Hepatocyte (in vitro differentiated cells): ENCODE data around the gene TTC28. TPM values are rescaled to one million over a fixed set of nuclear protein-coding genes. Genes with fewer than 3 reads are reported as not detected.

Experiments
- DNase-seq: peaks from one replicate; pipeline ENCODE4 v3.0.0-alpha.2; 2016; ENCODE audit warnings: low spot score
- H2AFZ ChIP-seq: fragments of 200-600 bp; sonication (generic); 2 replicates; pipeline ENCODE4 v1.6.0; 2016; ENCODE audit warnings: antibody characterized with exemption, mild to moderate bottlenecking
- H3K27ac ChIP-seq: fragments of 200-600 bp; sonication (generic); 2 replicates; pipeline ENCODE4 v1.5.1; 2016; ENCODE audit warnings: mild to moderate bottlenecking
- H3K27me3 ChIP-seq: fragments of 200-600 bp; sonication (generic); 2 replicates; pipeline ENCODE4 v1.6.1; 2016
- H3K36me3 ChIP-seq: fragments of 200-600 bp; sonication (generic); replicated peaks from 2 replicates; pipeline ENCODE4 v1.5.1; 2016; ENCODE audit warnings: low read depth; ENCODE audit not compliant: insufficient read depth
- H3K4me1 ChIP-seq: fragments of 200-600 bp; sonication (generic); 2 replicates; pipeline ENCODE4 v1.5.1; 2016; ENCODE audit warnings: mild to moderate bottlenecking, moderate library complexity; ENCODE audit not compliant: insufficient read depth
- H3K4me2 ChIP-seq: fragments of 200-600 bp; sonication (generic); 2 replicates; pipeline ENCODE4 v1.6.0; 2016
- H3K4me3 ChIP-seq: fragments of 200-600 bp; sonication (generic); 2 replicates; pipeline ENCODE4 v1.5.1; 2016; ENCODE audit warnings: mild to moderate bottlenecking
- H3K79me2 ChIP-seq: fragments of 200-600 bp; sonication (generic); 2 replicates; pipeline ENCODE4 v1.6.0; 2017; ENCODE audit warnings: mild to moderate bottlenecking
- H3K9me2 ChIP-seq: fragments of 200-600 bp; sonication (generic); replicated peaks from 2 replicates; pipeline ENCODE4 v1.6.0; 2017; ENCODE audit warnings: mild to moderate bottlenecking; ENCODE audit not compliant: insufficient read depth
- H3K9me3 ChIP-seq: fragments of 200-600 bp; sonication (generic); 2 replicates; pipeline ENCODE4 v1.5.1; 2016; ENCODE audit warnings: low read depth, mild to moderate bottlenecking
- H4K20me1 ChIP-seq: fragments of 200-600 bp; sonication (generic); 2 replicates; pipeline ENCODE4 v1.6.0; 2016; ENCODE audit warnings: mild to moderate bottlenecking; ENCODE audit not compliant: insufficient read depth, poor library complexity, severe bottlenecking
- CTCF ChIP-seq: fragments of 200-600 bp; sonication (generic); IDR thresholded peaks from 2 replicates; pipeline ENCODE4 v1.5.1; 2016; ENCODE audit warnings: antibody characterized with exemption, mild to moderate bottlenecking; ENCODE audit not compliant: poor library complexity
- EZH2 ChIP-seq: fragments of 200-600 bp; sonication (generic); IDR thresholded peaks from 2 replicates; pipeline ENCODE4 v1.6.1; 2016; ENCODE audit warnings: antibody characterized with exemption, mild to moderate bottlenecking, borderline replicate concordance
- EZH2phosphoT487 ChIP-seq: fragments of 200-600 bp; sonication (generic); IDR thresholded peaks from one replicate; pipeline ENCODE4 v1.6.1; 2018; ENCODE audit warnings: antibody characterized with exemption, mild to moderate bottlenecking, low read depth, moderate library complexity; ENCODE audit not compliant: unreplicated experiment, severe bottlenecking
- WGBS: methylation state at CpG from one replicate; pipeline ENCODE4 v1.1.6; 2016; ENCODE audit warnings: low lambda C conversion rate; ENCODE audit errors: missing lambda C conversion rate; 5-methylcytosine and 5-hydroxymethylcytosine counted together
- polyA plus RNA-seq: library from polyadenylated mRNA; unstranded; fragments of >200 nt; fragmentation: Nextera tagmentation; extraction: Ambion mirVana; gene quantifications from 2 replicates; pipeline ENCODE4 v1.2.1, GENCODE V29; 2016
- total RNA-seq: library from RNA; depleted of rRNA; stranded (reverse); fragments of >200 nt; gene quantifications from 2 replicates; pipeline ENCODE4 v1.2.3, GENCODE V29; 2014

TTC28 gene
- total and polyA plus RNA-seq, 2 experiments from 2014 or later, result 14.7 to 30.4 TPM

GRCh38 chr22:28014211-28015045 lies 665.2 kb downstream of the TTC28 start:
- Histone ChIP-seq H3K9me2 (no peaks in the 10 kb centered on the region), H3K27me3 (no peaks in the 10 kb centered on the region), H3K9me3 (no peaks in the 10 kb centered on the region), H3K4me3 (no peak overlapping the region), H3K27ac (no peak overlapping the region), H3K4me1 (no peaks in the 10 kb centered on the region), H2AFZ (no peak overlapping the region), H4K20me1 (no peaks in the 10 kb centered on the region), H3K79me2 (no peaks in the 10 kb centered on the region), H3K36me3 (no peaks in the 10 kb centered on the region), H3K4me2 (no peak overlapping the region)
- DNase-seq, result no peak
- no peak for TF ChIP-seq EZH2phosphoT487
- no peak for TF ChIP-seq EZH2
- WGBS, result 90% methylated on average over 18 of the region's 18 CpGs

- Histone ChIP-seq H3K79me2 (no peaks in the 10 kb centered on the region), H3K4me1 (no peaks in the 10 kb centered on the region), H2AFZ (no peak overlapping the region), H3K9me3 (no peaks in the 10 kb centered on the region), H3K4me3 (no peak overlapping the region), H3K27me3 (no peaks in the 10 kb centered on the region), H4K20me1 (no peaks in the 10 kb centered on the region), H3K27ac (no peak overlapping the region), H3K4me2 (no peak overlapping the region), H3K9me2 (no peaks in the 10 kb centered on the region), H3K36me3 (no peaks in the 10 kb centered on the region)
- no peak for DNase-seq
- TF ChIP-seq EZH2 (no peak), EZH2phosphoT487 (no peak), CTCF (no peak)
- 95% methylated on average over 12 of the region's 12 CpGs for WGBS
Measured at GRCh38 chr22:28013611-28014010, 666.0 kb downstream of the TTC28 start.

- Histone ChIP-seq H3K27ac (no peak overlapping the region), H3K4me2 (no peak overlapping the region), H4K20me1 (no peaks in the 10 kb centered on the region), H3K9me3 (no peaks in the 10 kb centered on the region), H3K4me3 (no peak overlapping the region), H3K9me2 (no peaks in the 10 kb centered on the region), H2AFZ (no peak overlapping the region), H3K27me3 (no peaks in the 10 kb centered on the region), H3K4me1 (no peaks in the 10 kb centered on the region), H3K79me2 (no peaks in the 10 kb centered on the region), H3K36me3 (no peaks in the 10 kb centered on the region)
- DNase-seq, result no peak
- WGBS, result 91% methylated on average over 7 of the region's 7 CpGs
- TF ChIP-seq EZH2 (no peak), CTCF (no peak), EZH2phosphoT487 (no peak)
Measured at GRCh38 chr22:28012832-28013460, 666.7 kb downstream of the TTC28 start.

GRCh38 chr22:28009272-28009827 lies 670.3 kb downstream of the TTC28 start:
- no peak overlapping the region for H3K27ac ChIP-seq
- H3K36me3 ChIP-seq, result no peaks in the 10 kb centered on the region
- DNase-seq, result peak; percentile 91
- H3K4me2 ChIP-seq, result no peak overlapping the region
- TF ChIP-seq CTCF (peak; percentile 94), EZH2 (no peak)
- WGBS, result 13% methylated on average over 14 of the region's 14 CpGs
- no peaks in the 10 kb centered on the region for H3K9me2 ChIP-seq
- H3K4me3 ChIP-seq, result no peak overlapping the region
- H3K4me1 ChIP-seq, result no peaks in the 10 kb centered on the region
- H3K9me3 ChIP-seq, result no peaks in the 10 kb centered on the region
- no peak overlapping the region for H2AFZ ChIP-seq
- no peaks in the 10 kb centered on the region for H3K27me3 ChIP-seq
- no peaks in the 10 kb centered on the region for H4K20me1 ChIP-seq
- H3K79me2 ChIP-seq, result no peaks in the 10 kb centered on the region
